Astrocyte (in vitro differentiated cells and primary cell): Measurements from ENCODE around the gene DNAAF8.

Experiments used
- EZH2 ChIP-seq: IDR thresholded peaks from 2 replicates; pipeline ENCODE4 v1.6.1; 2012; ENCODE audit warnings: mild to moderate bottlenecking, low read length, inconsistent platforms; ENCODE audit not compliant: insufficient read depth
- TF ChIP-seq, protein P1 (sequence below): IDR thresholded peaks from 2 replicates; pipeline ENCODE4 v1.5.1; 2011; ENCODE audit warnings: low read depth, mild to moderate bottlenecking, inconsistent platforms, low read length, moderate library complexity; ENCODE audit not compliant: insufficient read depth

DNA sequence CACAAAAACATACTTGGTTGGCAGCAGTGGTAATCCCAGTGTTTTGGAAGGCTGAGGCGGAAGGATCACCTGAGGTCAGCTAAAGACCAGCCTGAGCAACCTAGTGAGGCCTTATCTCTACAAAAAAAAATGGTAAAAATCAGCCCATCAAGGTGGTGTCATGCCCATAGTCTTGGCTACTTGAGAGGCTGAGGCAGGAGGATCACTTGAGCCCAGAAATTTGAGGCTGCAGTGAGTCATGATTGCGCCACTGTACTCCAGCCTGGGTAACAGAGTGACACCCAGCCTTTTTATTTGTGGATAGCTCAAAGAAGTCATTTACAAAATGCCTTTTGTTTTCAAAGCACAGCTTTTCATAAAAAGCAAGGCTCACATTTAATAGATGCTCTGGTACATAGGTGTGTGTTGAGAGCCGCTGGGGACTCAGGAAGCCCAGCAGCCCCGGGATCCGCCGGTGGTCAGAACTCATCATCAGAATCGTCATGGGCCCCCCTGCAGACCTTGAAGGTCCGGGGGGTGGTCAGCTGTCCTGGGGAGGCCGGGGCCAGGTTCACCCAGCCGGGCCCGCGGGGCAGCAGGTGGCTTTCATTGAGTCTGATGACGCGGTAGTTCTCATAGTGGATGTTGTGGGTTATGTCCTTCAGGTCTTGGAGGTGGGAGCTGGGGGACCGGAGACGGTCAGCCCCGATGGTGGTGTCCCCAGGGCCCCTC is 43.2 kb downstream of the DNAAF8 start:
- TF ChIP-seq, protein P1, sequence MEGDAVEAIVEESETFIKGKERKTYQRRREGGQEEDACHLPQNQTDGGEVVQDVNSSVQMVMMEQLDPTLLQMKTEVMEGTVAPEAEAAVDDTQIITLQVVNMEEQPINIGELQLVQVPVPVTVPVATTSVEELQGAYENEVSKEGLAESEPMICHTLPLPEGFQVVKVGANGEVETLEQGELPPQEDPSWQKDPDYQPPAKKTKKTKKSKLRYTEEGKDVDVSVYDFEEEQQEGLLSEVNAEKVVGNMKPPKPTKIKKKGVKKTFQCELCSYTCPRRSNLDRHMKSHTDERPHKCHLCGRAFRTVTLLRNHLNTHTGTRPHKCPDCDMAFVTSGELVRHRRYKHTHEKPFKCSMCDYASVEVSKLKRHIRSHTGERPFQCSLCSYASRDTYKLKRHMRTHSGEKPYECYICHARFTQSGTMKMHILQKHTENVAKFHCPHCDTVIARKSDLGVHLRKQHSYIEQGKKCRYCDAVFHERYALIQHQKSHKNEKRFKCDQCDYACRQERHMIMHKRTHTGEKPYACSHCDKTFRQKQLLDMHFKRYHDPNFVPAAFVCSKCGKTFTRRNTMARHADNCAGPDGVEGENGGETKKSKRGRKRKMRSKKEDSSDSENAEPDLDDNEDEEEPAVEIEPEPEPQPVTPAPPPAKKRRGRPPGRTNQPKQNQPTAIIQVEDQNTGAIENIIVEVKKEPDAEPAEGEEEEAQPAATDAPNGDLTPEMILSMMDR = no peak
- no peak for TF ChIP-seq EZH2
